GM23338 (cell line): ENCODE measurements around the gene VMAC. TPM values are rescaled to one million over a fixed set of nuclear protein-coding genes. Genes with fewer than 3 reads are reported as not detected.

Source experiments
- ATAC-seq: fragments of 200-7000 bp; cut with Tn5 transposase; 3 replicates; pipeline ENCODE4 v1.9.1; 2020
- DNase-seq: peaks from one replicate; pipeline ENCODE4 v3.0.0-alpha.2; 2015; ENCODE audit warnings: low spot score
- H2AFZ ChIP-seq: fragments of 200-600 bp; sonication (generic); 2 replicates; pipeline ENCODE4 v1.8.0; 2016; ENCODE audit warnings: antibody characterized with exemption, mild to moderate bottlenecking, moderate library complexity
- H3F3A ChIP-seq: fragments of 200-600 bp; sonication (generic); replicated peaks from 2 replicates; pipeline ENCODE4 v1.8.0; 2017; ENCODE audit warnings: antibody characterized with exemption, mixed run types, low read depth
- H3K27ac ChIP-seq: fragments of 200-600 bp; sonication (generic); 2 replicates; pipeline ENCODE4 v1.6.1; 2016; ENCODE audit warnings: low read depth
- H3K27me3 ChIP-seq: fragments of 200-600 bp; sonication (generic); 2 replicates; pipeline ENCODE4 v1.8.0; 2016; ENCODE audit warnings: mild to moderate bottlenecking, mixed run types, moderate library complexity; ENCODE audit not compliant: insufficient read depth
- H3K36me3 ChIP-seq: fragments of 200-600 bp; sonication (generic); 2 replicates; pipeline ENCODE4 v1.8.0; 2016; ENCODE audit warnings: mild to moderate bottlenecking; ENCODE audit not compliant: insufficient read depth
- H3K4me1 ChIP-seq: fragments of 200-600 bp; sonication (generic); 2 replicates; pipeline ENCODE4 v1.8.0; 2016; ENCODE audit warnings: mild to moderate bottlenecking, moderate library complexity; ENCODE audit not compliant: insufficient read depth
- H3K4me2 ChIP-seq: fragments of 200-600 bp; sonication (generic); 2 replicates; pipeline ENCODE4 v1.7.1; 2017; ENCODE audit warnings: mixed run types
- H3K4me3 ChIP-seq: fragments of 200-600 bp; sonication (generic); 2 replicates; pipeline ENCODE4 v1.6.1; 2016; ENCODE audit warnings: mixed run types
- H3K79me2 ChIP-seq: fragments of 200-600 bp; sonication (generic); replicated peaks from 2 replicates; pipeline ENCODE4 v1.8.0; 2017; ENCODE audit warnings: mild to moderate bottlenecking; ENCODE audit not compliant: insufficient read depth
- H3K9me2 ChIP-seq: fragments of 200-600 bp; sonication (generic); 2 replicates; pipeline ENCODE4 v1.8.0; 2017; ENCODE audit not compliant: insufficient read depth
- H4K20me1 ChIP-seq: fragments of 200-600 bp; sonication (generic); replicated peaks from 2 replicates; pipeline ENCODE4 v1.8.0; 2017; ENCODE audit warnings: mild to moderate bottlenecking; ENCODE audit not compliant: insufficient read depth
- H3K27ac Mint-ChIP-seq: 2 replicates; pipeline ENCODE4 v1.8.0; 2020; ENCODE audit warnings: inconsistent platforms, mild to moderate bottlenecking, moderate library complexity, mixed read lengths
- H3K27me3 Mint-ChIP-seq: 3 replicates; pipeline ENCODE4 v1.8.0; 2022; ENCODE audit warnings: low read depth, mild to moderate bottlenecking, moderate library complexity, mixed read lengths, inconsistent platforms; ENCODE audit not compliant: insufficient read depth, poor library complexity
- H3K36me3 Mint-ChIP-seq: 3 replicates; pipeline ENCODE4 v1.8.0; 2021; ENCODE audit warnings: low read depth, mild to moderate bottlenecking, inconsistent platforms, moderate library complexity, mixed read lengths
- H3K4me1 Mint-ChIP-seq: 3 replicates; pipeline ENCODE4 v1.8.0; 2020; ENCODE audit warnings: mild to moderate bottlenecking, inconsistent platforms, mixed read lengths
- H3K4me3 Mint-ChIP-seq: 3 replicates; pipeline ENCODE4 v1.8.0; 2021; ENCODE audit warnings: moderate library complexity, mild to moderate bottlenecking, inconsistent platforms, mixed read lengths
- H3K9me3 Mint-ChIP-seq: 3 replicates; pipeline ENCODE4 v1.8.0; 2020; ENCODE audit warnings: moderate library complexity, mild to moderate bottlenecking, inconsistent platforms, mixed read lengths
- EZH2 ChIP-seq: fragments of 200-600 bp; sonication (generic); IDR thresholded peaks from one replicate; pipeline ENCODE4 v1.8.0; 2017; ENCODE audit warnings: antibody characterized with exemption, mild to moderate bottlenecking, low read depth; ENCODE audit not compliant: unreplicated experiment
- JUNB ChIP-seq: IDR thresholded peaks from one replicate; pipeline ENCODE4 v1.6.1; 2016; ENCODE audit warnings: antibody characterized with exemption; ENCODE audit not compliant: unreplicated experiment
- NANOG ChIP-seq: IDR thresholded peaks from 2 replicates; pipeline ENCODE4 v1.6.1; 2016; ENCODE audit warnings: antibody characterized with exemption, borderline replicate concordance
- ZNF114 ChIP-seq: fragments of 250-450 bp; sonication (Bioruptor Pico); IDR thresholded peaks from 2 replicates; pipeline ENCODE4 v1.5.0; 2020; ENCODE audit warnings: mild to moderate bottlenecking, moderate library complexity
- ZNF331 ChIP-seq: fragments of 250-450 bp; sonication (Bioruptor Pico); IDR thresholded peaks from 2 replicates; pipeline ENCODE4 v1.5.0; 2020; ENCODE audit warnings: low read depth, mild to moderate bottlenecking, moderate library complexity
- polyA plus RNA-seq: library from polyadenylated mRNA; unstranded; fragments of >200 nt; fragmentation: Nextera tagmentation; extraction: Ambion mirVana; gene quantifications from 2 replicates; pipeline ENCODE4 v1.2.1, GENCODE V29; 2016
- total RNA-seq: library from RNA; depleted of rRNA; stranded (reverse); fragments of >200 nt; shearing (Covaris generic); gene quantifications from 2 replicates; pipeline ENCODE4 v1.2.3, GENCODE V29; 2014
- TF ChIP-seq, protein P1 (sequence below), 2 experiments: fragments of 200-600 bp in 1 of 2; sonication (generic) in 1 of 2; conservative IDR thresholded peaks; 2 replicates each; pipeline versions ENCODE4 v1.5.1 to v1.6.1; 2016 to 2017; ENCODE audit warnings: antibody characterized with exemption in 2 of 2, low read depth in 2 of 2, mild to moderate bottlenecking in 2 of 2, moderate library complexity in 1 of 2
- TF ChIP-seq, protein P2 (sequence below): fragments of 250-450 bp; sonication (Bioruptor Pico); IDR thresholded peaks from 2 replicates; pipeline ENCODE4 v1.5.0; 2020; ENCODE audit warnings: mild to moderate bottlenecking, moderate library complexity
- TF ChIP-seq, protein P3 (sequence below): IDR thresholded peaks from 2 replicates; pipeline ENCODE4 v1.6.1; 2016; ENCODE audit warnings: antibody characterized with exemption

Gene VMAC
- total and polyA plus RNA-seq, 2 experiments from 2014 or later, result 0.79 to 3.7 TPM

DNA sequence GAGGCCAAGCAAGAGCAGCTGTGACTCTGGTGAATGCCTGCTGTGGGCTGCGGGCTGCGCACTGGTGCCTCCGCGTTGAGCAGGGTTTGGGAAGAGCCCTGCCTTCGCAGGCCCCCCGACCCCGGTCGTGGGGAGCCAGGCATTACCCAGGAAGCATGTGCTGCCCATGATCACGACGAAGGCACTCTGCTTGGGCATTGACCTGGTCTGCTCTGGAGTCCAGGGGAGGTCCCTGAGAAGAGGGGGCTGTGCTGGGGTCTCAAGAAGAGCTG lies 54.1 kb downstream of the VMAC start (continued):
- TF ChIP-seq, protein P1, sequence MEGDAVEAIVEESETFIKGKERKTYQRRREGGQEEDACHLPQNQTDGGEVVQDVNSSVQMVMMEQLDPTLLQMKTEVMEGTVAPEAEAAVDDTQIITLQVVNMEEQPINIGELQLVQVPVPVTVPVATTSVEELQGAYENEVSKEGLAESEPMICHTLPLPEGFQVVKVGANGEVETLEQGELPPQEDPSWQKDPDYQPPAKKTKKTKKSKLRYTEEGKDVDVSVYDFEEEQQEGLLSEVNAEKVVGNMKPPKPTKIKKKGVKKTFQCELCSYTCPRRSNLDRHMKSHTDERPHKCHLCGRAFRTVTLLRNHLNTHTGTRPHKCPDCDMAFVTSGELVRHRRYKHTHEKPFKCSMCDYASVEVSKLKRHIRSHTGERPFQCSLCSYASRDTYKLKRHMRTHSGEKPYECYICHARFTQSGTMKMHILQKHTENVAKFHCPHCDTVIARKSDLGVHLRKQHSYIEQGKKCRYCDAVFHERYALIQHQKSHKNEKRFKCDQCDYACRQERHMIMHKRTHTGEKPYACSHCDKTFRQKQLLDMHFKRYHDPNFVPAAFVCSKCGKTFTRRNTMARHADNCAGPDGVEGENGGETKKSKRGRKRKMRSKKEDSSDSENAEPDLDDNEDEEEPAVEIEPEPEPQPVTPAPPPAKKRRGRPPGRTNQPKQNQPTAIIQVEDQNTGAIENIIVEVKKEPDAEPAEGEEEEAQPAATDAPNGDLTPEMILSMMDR (conservative IDR thresholded peaks at IDR 0.05; ENCODE audit: low read depth in 2 of 2), result no peak
- TF ChIP-seq, protein P2, sequence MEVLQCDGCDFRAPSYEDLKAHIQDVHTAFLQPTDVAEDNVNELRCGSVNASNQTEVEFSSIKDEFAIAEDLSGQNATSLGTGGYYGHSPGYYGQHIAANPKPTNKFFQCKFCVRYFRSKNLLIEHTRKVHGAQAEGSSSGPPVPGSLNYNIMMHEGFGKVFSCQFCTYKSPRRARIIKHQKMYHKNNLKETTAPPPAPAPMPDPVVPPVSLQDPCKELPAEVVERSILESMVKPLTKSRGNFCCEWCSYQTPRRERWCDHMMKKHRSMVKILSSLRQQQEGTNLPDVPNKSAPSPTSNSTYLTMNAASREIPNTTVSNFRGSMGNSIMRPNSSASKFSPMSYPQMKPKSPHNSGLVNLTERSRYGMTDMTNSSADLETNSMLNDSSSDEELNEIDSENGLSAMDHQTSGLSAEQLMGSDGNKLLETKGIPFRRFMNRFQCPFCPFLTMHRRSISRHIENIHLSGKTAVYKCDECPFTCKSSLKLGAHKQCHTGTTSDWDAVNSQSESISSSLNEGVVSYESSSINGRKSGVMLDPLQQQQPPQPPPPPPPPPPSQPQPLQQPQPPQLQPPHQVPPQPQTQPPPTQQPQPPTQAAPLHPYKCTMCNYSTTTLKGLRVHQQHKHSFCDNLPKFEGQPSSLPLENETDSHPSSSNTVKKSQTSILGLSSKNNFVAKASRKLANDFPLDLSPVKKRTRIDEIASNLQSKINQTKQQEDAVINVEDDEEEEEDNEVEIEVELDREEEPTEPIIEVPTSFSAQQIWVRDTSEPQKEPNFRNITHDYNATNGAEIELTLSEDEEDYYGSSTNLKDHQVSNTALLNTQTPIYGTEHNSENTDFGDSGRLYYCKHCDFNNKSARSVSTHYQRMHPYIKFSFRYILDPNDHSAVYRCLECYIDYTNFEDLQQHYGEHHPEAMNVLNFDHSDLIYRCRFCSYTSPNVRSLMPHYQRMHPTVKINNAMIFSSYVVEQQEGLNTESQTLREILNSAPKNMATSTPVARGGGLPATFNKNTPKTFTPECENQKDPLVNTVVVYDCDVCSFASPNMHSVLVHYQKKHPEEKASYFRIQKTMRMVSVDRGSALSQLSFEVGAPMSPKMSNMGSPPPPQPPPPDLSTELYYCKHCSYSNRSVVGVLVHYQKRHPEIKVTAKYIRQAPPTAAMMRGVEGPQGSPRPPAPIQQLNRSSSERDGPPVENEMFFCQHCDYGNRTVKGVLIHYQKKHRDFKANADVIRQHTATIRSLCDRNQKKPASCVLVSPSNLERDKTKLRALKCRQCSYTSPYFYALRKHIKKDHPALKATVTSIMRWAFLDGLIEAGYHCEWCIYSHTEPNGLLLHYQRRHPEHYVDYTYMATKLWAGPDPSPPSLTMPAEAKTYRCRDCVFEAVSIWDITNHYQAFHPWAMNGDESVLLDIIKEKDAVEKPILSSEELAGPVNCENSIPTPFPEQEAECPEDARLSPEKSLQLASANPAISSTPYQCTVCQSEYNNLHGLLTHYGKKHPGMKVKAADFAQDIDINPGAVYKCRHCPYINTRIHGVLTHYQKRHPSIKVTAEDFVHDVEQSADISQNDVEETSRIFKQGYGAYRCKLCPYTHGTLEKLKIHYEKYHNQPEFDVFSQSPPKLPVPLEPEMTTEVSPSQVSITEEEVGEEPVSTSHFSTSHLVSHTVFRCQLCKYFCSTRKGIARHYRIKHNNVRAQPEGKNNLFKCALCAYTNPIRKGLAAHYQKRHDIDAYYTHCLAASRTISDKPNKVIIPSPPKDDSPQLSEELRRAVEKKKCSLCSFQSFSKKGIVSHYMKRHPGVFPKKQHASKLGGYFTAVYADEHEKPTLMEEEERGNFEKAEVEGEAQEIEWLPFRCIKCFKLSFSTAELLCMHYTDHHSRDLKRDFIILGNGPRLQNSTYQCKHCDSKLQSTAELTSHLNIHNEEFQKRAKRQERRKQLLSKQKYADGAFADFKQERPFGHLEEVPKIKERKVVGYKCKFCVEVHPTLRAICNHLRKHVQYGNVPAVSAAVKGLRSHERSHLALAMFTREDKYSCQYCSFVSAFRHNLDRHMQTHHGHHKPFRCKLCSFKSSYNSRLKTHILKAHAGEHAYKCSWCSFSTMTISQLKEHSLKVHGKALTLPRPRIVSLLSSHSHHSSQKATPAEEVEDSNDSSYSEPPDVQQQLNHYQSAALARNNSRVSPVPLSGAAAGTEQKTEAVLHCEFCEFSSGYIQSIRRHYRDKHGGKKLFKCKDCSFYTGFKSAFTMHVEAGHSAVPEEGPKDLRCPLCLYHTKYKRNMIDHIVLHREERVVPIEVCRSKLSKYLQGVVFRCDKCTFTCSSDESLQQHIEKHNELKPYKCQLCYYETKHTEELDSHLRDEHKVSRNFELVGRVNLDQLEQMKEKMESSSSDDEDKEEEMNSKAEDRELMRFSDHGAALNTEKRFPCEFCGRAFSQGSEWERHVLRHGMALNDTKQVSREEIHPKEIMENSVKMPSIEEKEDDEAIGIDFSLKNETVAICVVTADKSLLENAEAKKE (CRISPR knock-in tag), result no peak

DNA sequence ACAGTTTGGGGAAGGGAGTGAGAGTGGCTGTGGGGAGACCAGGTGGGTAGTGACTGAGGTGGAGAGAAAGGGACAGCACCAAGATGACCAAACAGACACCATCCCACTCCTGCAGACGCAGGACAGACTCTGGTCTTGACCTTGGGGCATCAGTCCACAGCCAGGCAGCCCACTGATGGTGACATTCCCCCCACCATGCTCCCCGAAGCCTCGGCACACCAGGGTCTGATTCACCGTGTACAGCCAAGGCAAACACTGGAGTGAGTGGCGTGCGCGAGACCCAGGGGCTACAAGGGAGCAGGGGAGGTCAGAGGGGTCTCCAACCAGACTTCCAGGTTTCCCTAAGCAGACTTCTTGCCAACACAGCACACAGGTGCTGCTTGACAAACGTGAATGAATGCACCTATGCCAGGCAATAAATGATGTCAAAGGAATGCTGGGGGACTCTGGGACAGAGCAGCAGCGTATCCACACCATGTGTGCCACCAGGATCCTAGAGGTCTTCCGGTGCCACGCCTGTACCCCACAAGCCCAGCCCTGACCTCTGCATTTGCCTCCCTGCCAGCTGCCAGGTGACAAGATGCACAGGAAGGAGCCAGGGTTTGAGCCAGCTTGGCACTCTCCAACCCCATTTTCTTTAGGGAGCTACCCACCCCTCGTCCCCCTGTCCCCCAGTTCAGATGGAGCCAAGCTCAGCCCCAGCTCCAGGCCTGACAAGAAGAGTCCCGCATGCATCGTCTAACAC lies 54.8 kb downstream of the VMAC start:
- peaks cover 59% of the 10 kb centered on the region for H3K4me1 ChIP-seq
- no peak overlapping the region for H2AFZ ChIP-seq
- H3K79me2 ChIP-seq, result peaks cover 100% of the 10 kb centered on the region
- H4K20me1 ChIP-seq, result peaks cover 72% of the 10 kb centered on the region
- no peaks in the 10 kb centered on the region for H3K27me3 ChIP-seq
- H3K27me3 Mint-ChIP-seq, result peaks cover 19% of the 10 kb centered on the region
- H3F3A ChIP-seq, result peaks cover 3% of the 10 kb centered on the region; the same call in 1 of the 2 replicates
- no peaks in the 10 kb centered on the region for H3K9me2 ChIP-seq
- ATAC-seq, result no peak
- no peaks in the 10 kb centered on the region; the same call in 2 of the 3 replicates for H3K36me3 Mint-ChIP-seq
- no peak overlapping the region for H3K4me3 Mint-ChIP-seq
- H3K27ac ChIP-seq, result no peak overlapping the region
- H3K27ac Mint-ChIP-seq, result no peak overlapping the region; the same call in 1 of the 2 replicates
- H3K36me3 ChIP-seq, result no peaks in the 10 kb centered on the region
- H3K4me3 ChIP-seq, result no peak overlapping the region
- no peak for DNase-seq
- no peak overlapping the region for H3K4me2 ChIP-seq
- peaks cover 79% of the 10 kb centered on the region for H3K4me1 Mint-ChIP-seq
- H3K9me3 Mint-ChIP-seq, result no peaks in the 10 kb centered on the region
- TF ChIP-seq EZH2 (no peak), JUNB (no peak), ZNF331 (CRISPR knock-in tag) (no peak), NANOG (no peak), ZNF114 (CRISPR knock-in tag) (no peak)
- TF ChIP-seq, protein P3, sequence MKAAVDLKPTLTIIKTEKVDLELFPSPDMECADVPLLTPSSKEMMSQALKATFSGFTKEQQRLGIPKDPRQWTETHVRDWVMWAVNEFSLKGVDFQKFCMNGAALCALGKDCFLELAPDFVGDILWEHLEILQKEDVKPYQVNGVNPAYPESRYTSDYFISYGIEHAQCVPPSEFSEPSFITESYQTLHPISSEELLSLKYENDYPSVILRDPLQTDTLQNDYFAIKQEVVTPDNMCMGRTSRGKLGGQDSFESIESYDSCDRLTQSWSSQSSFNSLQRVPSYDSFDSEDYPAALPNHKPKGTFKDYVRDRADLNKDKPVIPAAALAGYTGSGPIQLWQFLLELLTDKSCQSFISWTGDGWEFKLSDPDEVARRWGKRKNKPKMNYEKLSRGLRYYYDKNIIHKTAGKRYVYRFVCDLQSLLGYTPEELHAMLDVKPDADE, result no peak
